Peyer's patch (tissue), 4 donors: ENCODE data around the gene EHMT2. TPM values are rescaled to one million over a fixed set of nuclear protein-coding genes. Genes with fewer than 3 reads are reported as not detected.
"Not testable (repeated sequence)": the region's sequence is repeated elsewhere in the genome, so short reads cannot be mapped to it uniquely, and the experiment has no call there.

Source experiments
- DNase-seq, 3 donors: peaks; one replicate each; pipeline ENCODE4 v3.0.0-alpha.2; 2017 to 2019
- H3K27ac ChIP-seq, 4 donors: fragments of 200-600 bp; sonication (generic); one replicate each; pipeline ENCODE4 v1.5.1; 2016 to 2019
- H3K27me3 ChIP-seq, 2 donors: fragments of 200-600 bp; sonication (generic); one replicate each; pipeline ENCODE4 v1.5.1; 2019
- H3K36me3 ChIP-seq, 3 donors: fragments of 200-600 bp; sonication (generic); one replicate each; pipeline ENCODE4 v1.5.1; 2016 to 2019
- H3K4me1 ChIP-seq, 4 donors: fragments of 200-600 bp; sonication (generic); one replicate each; pipeline ENCODE4 v1.5.1; 2016 to 2019
- H3K4me3 ChIP-seq, 4 donors: fragments of 200-600 bp; sonication (generic); 1 replicate in 3 of 4; 2 replicates in 1 of 4; pipeline ENCODE4 v1.5.1; 2016 to 2019; ENCODE audit warnings: mild to moderate bottlenecking in 1 of 4
- H3K9me3 ChIP-seq, 4 donors: fragments of 200-600 bp; sonication (generic); one replicate each; pipeline ENCODE4 v1.5.1; 2016 to 2019; ENCODE audit warnings: mild to moderate bottlenecking in 1 of 4
- POLR2A ChIP-seq, 2 donors: fragments of 450-650 bp; IDR thresholded peaks; one replicate each; pipeline ENCODE4 v1.5.1; 2017; ENCODE audit warnings: antibody characterized with exemption in 2 of 2, mild to moderate bottlenecking in 2 of 2, moderate library complexity in 2 of 2
- total RNA-seq, 4 donors: library from RNA; depleted of rRNA; stranded (reverse); fragments of >200 nt; gene quantifications; one replicate each; pipeline ENCODE4 v1.1.0, GENCODE V29; 2016
- TF ChIP-seq, protein P1 (sequence below), 6 experiments: fragments of 450-650 bp in 4 of 6; fragments of 200-600 bp in 2 of 6; sonication (generic) in 1 of 6; IDR thresholded peaks; one replicate each; pipeline ENCODE4 v1.5.1; 2017 to 2019; ENCODE audit warnings: antibody characterized with exemption in 6 of 6, mild to moderate bottlenecking in 3 of 6, moderate library complexity in 1 of 6

EHMT2 gene
- total RNA-seq, 4 donors from 2014 or later: 25.0 to 75.1 (median 50.6) TPM

DNA sequence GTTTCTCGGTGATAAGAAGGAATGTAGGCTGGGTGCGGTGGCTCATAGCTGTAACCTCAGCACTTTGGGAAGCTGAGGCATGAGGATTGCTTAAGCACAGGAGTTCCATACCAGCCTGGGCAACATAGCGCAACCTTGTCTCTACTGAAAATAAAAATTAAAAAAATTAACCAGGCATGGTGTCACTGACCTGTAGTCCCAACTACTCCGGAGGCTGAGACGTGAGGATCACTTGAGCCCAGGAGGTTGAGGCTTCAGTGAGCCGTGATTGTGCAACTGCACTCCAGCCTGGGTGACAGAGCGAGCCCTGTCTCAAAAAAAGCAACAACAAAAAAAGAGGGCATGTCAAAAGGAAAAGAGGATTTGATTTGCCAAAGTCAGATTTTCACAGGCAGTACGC lies 38.8 kb downstream of the EHMT2 start:
- H3K4me3 ChIP-seq: no peak overlapping the region
- H3K9me3 ChIP-seq: no peaks in the 10 kb centered on the region
- H3K27me3 ChIP-seq: no peaks in the 10 kb centered on the region
- DNase-seq: no peak
- H3K27ac ChIP-seq: no peak overlapping the region
- peaks cover 0 to 29% (median 0%) of the 10 kb centered on the region in 3 donors for H3K36me3 ChIP-seq
- TF ChIP-seq, protein P1, sequence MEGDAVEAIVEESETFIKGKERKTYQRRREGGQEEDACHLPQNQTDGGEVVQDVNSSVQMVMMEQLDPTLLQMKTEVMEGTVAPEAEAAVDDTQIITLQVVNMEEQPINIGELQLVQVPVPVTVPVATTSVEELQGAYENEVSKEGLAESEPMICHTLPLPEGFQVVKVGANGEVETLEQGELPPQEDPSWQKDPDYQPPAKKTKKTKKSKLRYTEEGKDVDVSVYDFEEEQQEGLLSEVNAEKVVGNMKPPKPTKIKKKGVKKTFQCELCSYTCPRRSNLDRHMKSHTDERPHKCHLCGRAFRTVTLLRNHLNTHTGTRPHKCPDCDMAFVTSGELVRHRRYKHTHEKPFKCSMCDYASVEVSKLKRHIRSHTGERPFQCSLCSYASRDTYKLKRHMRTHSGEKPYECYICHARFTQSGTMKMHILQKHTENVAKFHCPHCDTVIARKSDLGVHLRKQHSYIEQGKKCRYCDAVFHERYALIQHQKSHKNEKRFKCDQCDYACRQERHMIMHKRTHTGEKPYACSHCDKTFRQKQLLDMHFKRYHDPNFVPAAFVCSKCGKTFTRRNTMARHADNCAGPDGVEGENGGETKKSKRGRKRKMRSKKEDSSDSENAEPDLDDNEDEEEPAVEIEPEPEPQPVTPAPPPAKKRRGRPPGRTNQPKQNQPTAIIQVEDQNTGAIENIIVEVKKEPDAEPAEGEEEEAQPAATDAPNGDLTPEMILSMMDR (IDR thresholded peaks at IDR 0.05): no peak
- TF ChIP-seq POLR2A (IDR thresholded peaks at IDR 0.05): no peak
- peaks cover 0 to 11% (median 0%) of the 10 kb centered on the region in 4 donors for H3K4me1 ChIP-seq

DNA sequence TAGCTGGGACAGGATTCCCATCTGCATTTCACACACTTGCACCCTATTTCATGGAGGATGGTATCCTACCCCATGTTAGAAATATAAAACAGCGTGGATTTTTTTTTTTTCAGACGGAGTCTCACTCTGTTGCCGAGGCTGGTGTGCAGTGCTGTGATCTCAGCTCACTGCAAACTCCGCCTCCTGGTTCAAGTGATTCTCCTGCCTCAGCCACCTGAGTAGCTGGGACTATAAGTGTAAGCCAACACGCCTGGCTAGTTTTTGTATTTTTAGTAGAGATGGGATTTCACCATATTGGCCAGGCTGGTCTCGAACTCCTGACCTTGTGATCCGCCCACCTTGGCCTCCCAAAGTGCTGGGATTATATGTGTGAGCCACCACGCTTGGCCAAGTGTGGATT lies 39.7 kb downstream of the EHMT2 start:
- H3K4me3 ChIP-seq, H3K9me3 ChIP-seq, DNase-seq, H3K4me1 ChIP-seq, H3K27me3 ChIP-seq, H3K27ac ChIP-seq: not testable (repeated sequence)
- peaks cover 0 to 29% (median 0%) of the 10 kb centered on the region in 3 donors for H3K36me3 ChIP-seq

DNA sequence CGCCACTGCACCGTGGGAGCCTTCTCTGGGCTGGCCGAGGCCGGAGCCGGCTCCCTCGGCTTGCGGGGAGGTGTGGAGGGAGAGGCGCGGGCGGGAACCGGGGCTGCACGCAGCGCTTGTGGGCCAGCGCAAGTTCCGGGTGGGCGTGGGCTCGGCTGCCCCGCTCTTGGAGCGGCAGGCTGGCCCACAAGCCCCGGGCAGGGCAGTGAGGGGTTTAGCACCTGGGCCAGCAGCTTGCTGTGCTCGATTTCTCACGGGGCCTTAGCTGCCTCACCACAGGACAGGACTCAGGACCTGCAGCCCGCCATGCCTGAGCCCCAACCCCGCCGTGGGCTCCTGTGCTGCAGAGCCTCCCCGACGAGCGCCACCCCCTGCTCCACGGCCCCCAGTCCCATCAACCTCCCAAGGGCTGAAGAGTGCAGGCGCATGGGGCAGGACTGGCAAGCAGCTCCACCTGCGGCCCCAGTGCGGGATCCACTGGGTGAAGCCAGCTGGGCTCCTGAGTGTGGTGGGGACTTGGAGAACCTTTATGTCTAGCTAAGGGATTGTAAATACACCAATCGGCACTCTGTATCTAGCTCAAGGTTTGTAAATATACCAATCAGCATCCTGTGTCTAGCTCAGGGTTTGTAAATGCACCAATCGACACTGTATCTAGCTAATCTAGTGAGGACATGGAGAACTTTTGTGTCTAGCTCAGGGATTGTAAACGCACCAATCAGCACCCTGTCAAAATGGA lies 45.3 kb downstream of the EHMT2 start:
- not testable (repeated sequence) for H3K9me3 ChIP-seq, H3K27me3 ChIP-seq, H3K4me3 ChIP-seq, H3K36me3 ChIP-seq, H3K27ac ChIP-seq, H3K4me1 ChIP-seq, DNase-seq

DNA sequence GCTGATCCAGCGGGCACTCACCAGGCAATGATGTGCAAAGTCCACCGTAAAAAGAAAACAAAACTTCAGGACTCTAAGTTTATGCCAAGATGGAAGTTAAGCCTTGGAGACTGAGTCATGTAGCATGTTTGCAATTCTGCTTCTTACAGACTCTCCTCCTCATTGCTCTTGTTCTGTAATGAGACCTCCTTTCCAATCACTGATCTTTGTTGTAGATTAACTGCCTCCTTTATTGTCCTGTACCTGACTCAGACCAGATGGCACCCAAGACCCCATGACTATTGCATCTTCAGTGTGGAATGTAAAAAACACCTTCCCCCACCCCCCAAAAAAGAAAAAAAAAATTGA lies 46.0 kb downstream of the EHMT2 start:
- TF ChIP-seq POLR2A (IDR thresholded peaks at IDR 0.05): no peak
- TF ChIP-seq, protein P1 (IDR thresholded peaks at IDR 0.05): no peak
- no peak for DNase-seq
- Histone ChIP-seq H3K36me3 (no peaks in the 10 kb centered on the region), H3K9me3 (no peaks in the 10 kb centered on the region), H3K27ac (no peak overlapping the region), H3K4me3 (no peak overlapping the region), H3K27me3 (no peaks in the 10 kb centered on the region), H3K4me1 (no peaks in the 10 kb centered on the region)

DNA sequence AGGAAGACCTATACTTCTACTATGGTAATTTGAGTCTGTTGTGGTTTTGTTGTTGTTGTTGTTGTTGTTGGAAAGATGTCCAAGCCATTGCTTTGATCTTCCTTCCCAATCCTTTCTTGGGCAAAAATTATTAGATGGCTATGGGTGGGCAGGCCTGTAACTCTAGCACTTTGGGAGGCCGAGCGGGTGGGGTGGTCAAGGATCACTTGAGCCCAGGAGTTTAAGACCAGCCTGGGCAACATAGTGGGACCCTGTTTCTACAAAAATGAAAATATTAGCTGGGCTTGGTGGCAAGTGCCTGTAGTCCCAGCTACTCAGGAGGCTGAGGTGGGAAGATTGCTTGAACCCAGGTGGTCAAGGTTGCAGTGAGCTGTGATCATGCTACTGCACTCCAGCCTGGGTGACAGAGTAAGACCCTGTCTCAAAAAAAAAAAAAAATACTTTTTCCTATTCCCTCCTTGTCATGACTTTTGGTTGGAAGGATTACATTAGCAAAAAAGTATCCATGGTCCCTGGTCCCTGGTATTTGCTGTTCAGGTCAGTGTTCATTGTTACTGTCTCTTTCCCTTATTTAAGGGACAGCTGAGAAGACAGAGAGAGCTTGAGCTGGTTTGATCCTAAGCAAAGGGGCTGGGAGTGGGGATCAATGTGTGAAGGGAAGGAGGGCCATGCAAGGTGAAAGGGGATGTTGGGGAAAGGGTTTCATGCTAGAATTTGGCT lies 46.6 kb downstream of the EHMT2 start:
- Histone ChIP-seq H3K4me1 (no peaks in the 10 kb centered on the region), H3K9me3 (no peaks in the 10 kb centered on the region), H3K27me3 (no peaks in the 10 kb centered on the region), H3K27ac (no peak overlapping the region), H3K36me3 (no peaks in the 10 kb centered on the region), H3K4me3 (no peak overlapping the region)
- TF ChIP-seq, protein P1 (IDR thresholded peaks at IDR 0.05): no peak
- no peak for TF ChIP-seq POLR2A (IDR thresholded peaks at IDR 0.05)
- DNase-seq: no peak

DNA sequence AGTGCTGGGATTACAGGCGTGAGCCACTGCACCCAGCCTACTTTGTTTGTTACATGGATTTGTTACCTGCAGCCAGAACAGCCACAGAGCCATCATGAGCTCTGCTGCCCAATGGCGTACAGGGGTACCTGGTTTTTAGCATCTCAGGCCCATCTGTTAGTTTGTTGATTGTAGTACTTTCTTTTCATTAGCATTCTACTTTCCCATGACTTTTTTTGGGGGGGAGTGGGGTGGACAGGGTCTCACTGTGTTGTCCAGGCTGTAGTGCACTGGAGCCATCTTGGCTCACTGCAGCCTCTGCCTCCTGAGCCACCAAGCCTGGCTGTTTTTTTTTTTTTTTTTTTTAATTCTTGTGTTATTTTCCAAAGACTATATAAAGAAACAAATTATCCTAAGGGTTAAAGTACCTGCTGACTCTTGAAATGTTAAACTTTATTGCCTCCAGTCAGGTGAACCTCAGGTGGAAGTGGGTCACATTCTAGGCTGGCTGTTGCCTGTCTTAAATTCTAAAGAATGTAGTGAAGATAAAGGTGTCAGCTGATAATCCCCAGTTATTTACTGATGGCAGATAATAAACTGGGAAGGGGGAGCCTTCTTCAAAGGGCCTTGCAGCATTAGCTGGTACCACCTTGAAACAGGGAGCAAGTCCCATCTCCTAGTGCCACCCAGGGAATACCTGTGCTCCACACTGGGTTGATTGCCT lies 50.1 kb downstream of the EHMT2 start:
- DNase-seq: no peak
- TF ChIP-seq POLR2A (IDR thresholded peaks at IDR 0.05): no peak
- TF ChIP-seq, protein P1 (IDR thresholded peaks at IDR 0.05): no peak
- H3K27ac ChIP-seq: no peak overlapping the region
- H3K4me1 ChIP-seq: no peaks in the 10 kb centered on the region
- H3K4me3 ChIP-seq: no peak overlapping the region
- H3K9me3 ChIP-seq: no peaks in the 10 kb centered on the region
- no peaks in the 10 kb centered on the region for H3K27me3 ChIP-seq
- H3K36me3 ChIP-seq: no peaks in the 10 kb centered on the region
